Heart right ventricle (tissue), 16 donors: ENCODE results near the gene AAK1. TPM values are rescaled to one million over a fixed set of nuclear protein-coding genes. Genes with fewer than 3 reads are reported as not detected.

Source experiments
- ATAC-seq, 8 donors: fragments of 200-7000 bp; cut with Tn5 transposase; one replicate each; pipeline ENCODE4 v1.9.1; 2020; ENCODE audit warnings: mild to moderate bottlenecking in 8 of 8, moderate library complexity in 8 of 8, moderate number of reproducible peaks in 1 of 8
- DNase-seq, 2 donors: peaks; one replicate each; pipeline ENCODE4 v3.0.0-alpha.2; 2020
- H3K27ac ChIP-seq, 10 donors: fragments of 200-600 bp; sonication (generic) in 2 of 10; one replicate each; pipeline versions ENCODE4 v1.5.0 to v1.8.0; 2020 to 2022; ENCODE audit warnings: mild to moderate bottlenecking in 3 of 10
- H3K27me3 ChIP-seq, 7 donors: fragments of 200-600 bp; one replicate each; pipeline ENCODE4 v1.8.0; 2021 to 2022; ENCODE audit warnings: mild to moderate bottlenecking in 2 of 7
- H3K36me3 ChIP-seq, 9 donors: fragments of 200-600 bp; sonication (generic) in 1 of 9; one replicate each; pipeline versions ENCODE4 v1.5.0 to v1.8.0; 2020 to 2022; ENCODE audit warnings: mild to moderate bottlenecking in 2 of 9
- H3K4me1 ChIP-seq, 9 donors: fragments of 200-600 bp; sonication (generic) in 1 of 9; one replicate each; pipeline versions ENCODE4 v1.5.0 to v1.8.0; 2020 to 2022; ENCODE audit warnings: mild to moderate bottlenecking in 4 of 9
- H3K4me3 ChIP-seq, 10 donors: fragments of 200-600 bp; sonication (generic) in 2 of 10; one replicate each; pipeline versions ENCODE4 v1.5.0 to v1.8.0; 2020 to 2022; ENCODE audit warnings: mild to moderate bottlenecking in 7 of 10, moderate library complexity in 2 of 10
- H3K9me3 ChIP-seq, 11 donors: fragments of 200-600 bp in 10 of 11; sonication (generic) in 2 of 11; one replicate each; pipeline versions ENCODE4 v1.5.0 to v1.8.0; 2013 to 2022; ENCODE audit warnings: mild to moderate bottlenecking in 2 of 11, control low read depth in 1 of 11, moderate library complexity in 1 of 11
- WGBS, 2 donors: extraction: QIAGEN DNeasy Blood & Tissue Kit; methylation state at CpG; one replicate each; pipeline ENCODE4 v1.1.7; 2013; ENCODE audit warnings: inconsistent platforms in 1 of 2; 5-methylcytosine and 5-hydroxymethylcytosine counted together
- intact Hi-C, 10 donors: fragments of 100-400 bp; cut with DNase I; formaldehyde crosslinking; loops; one replicate each; pipeline versions ENCODE4 v1.11.1 to v1.14.2; 2022
- polyA plus RNA-seq, 2 donors: library from polyadenylated mRNA; stranded (reverse); fragments of 200-250 nt; gene quantifications; one replicate each; pipeline ENCODE4 v1.2.3, GENCODE V29; 2013
- total RNA-seq, 10 donors: library from RNA; stranded (reverse); fragmentation: NEBNext Ultra II Directional in 3 of 10; extraction: Animal tissue kit (Norgen Biotek cat#: 25700) in 3 of 10; gene quantifications; one replicate each; pipeline versions ENCODE4 v1.2.1 to v1.2.4, GENCODE V29; 2021 to 2023
- TF ChIP-seq, protein P1 (sequence below), 9 donors: fragments of 200-600 bp; sonication (generic) in 2 of 9; IDR thresholded peaks; one replicate each; pipeline versions ENCODE4 v1.5.0 to v1.8.0; 2021 to 2022; ENCODE audit warnings: antibody characterized with exemption in 9 of 9, mild to moderate bottlenecking in 5 of 9, moderate library complexity in 1 of 9
- donor health status: Arrhythmogenic right ventricular cardiomyopathy.
- donor health status: ischemic (EF 13 %, LVEDD 7.1; RV severe dilation, severe dysfunction).
- donor health status: healthy with polysubstance abuse.
- donor health status: DM: no; HTN: yes; CAD: no.
- donor health status: DM: no; HTN: no; CAD: no.
- donor health status: ischemic (EF 25% LVEDD 6.9; RV normal size, moderate dysfunction).
- donor health status: ischemic (EF 25% LVEDD 5.7; RV mildly dilated, moderate dysfunction).
- donor health status: healthy.
- donor health status: DM: yes; HTN: yes; CAD: no.
- donor health status: Ischemic cardiomyopathy.
- donor health status: ischemic (EF 35%, LVEDD 5.7; RV mildly dilated, moderate dysfunction).
- donor health status: nonischemic (EF 11% LVEDD 7.7; RV severe dilation, severe dysfunction).
- donor health status: DM: yes; HTN: yes; CAD: no.
- donor health status: PGD.
- donor health status: ischemic (EF 29% LVEDD 5.4; RV normal size, mild dysfunction).
- donor health status: nonischemic (EF 23%, LVEDD 6.1; RV moderate dilation, normal function).

AAK1 gene
- total and polyA plus RNA-seq, 12 donors: 10.1 to 148 (median 116) TPM

DNA sequence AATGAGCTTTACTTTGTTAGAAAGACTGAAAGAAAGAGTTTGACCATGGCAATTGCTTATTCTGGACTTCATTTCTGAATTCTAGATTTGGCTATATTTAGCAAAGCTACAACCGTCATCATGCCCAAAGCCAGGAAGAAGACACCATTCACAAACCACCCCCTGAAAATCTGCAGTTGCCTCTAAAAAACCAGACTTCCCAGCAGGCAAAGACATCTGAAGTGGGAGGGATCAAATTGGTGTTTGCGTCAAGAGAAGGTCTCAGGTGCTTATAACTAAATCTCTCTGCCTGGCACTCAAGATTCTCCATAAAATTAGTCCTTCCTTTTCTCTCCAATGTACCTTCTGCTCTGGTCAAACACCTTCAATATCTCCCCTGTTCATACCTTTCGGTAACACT, 5.6 kb downstream of the AAK1 start:
- no peak overlapping the region for H3K4me3 ChIP-seq
- no peak overlapping the region for H3K27ac ChIP-seq
- intact Hi-C loops: no loop called here
- H3K36me3 ChIP-seq: peaks cover 0 to 16% (median 0%) of the 10 kb centered on the region in 9 donors
- TF ChIP-seq, protein P1, sequence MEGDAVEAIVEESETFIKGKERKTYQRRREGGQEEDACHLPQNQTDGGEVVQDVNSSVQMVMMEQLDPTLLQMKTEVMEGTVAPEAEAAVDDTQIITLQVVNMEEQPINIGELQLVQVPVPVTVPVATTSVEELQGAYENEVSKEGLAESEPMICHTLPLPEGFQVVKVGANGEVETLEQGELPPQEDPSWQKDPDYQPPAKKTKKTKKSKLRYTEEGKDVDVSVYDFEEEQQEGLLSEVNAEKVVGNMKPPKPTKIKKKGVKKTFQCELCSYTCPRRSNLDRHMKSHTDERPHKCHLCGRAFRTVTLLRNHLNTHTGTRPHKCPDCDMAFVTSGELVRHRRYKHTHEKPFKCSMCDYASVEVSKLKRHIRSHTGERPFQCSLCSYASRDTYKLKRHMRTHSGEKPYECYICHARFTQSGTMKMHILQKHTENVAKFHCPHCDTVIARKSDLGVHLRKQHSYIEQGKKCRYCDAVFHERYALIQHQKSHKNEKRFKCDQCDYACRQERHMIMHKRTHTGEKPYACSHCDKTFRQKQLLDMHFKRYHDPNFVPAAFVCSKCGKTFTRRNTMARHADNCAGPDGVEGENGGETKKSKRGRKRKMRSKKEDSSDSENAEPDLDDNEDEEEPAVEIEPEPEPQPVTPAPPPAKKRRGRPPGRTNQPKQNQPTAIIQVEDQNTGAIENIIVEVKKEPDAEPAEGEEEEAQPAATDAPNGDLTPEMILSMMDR (IDR thresholded peaks at IDR 0.05): no peak
- 67 to 77% methylated on average over 3 of the region's 3 CpGs for WGBS, 2 donors
- no peak for ATAC-seq
- DNase-seq: no peak
- H3K9me3 ChIP-seq: no peaks in the 10 kb centered on the region
- H3K27me3 ChIP-seq: no peaks in the 10 kb centered on the region
- H3K4me1 ChIP-seq: peaks cover 6 to 82% (median 46%) of the 10 kb centered on the region in 9 donors

GRCh38 chr2:69636395-69636794, 7.1 kb downstream of the AAK1 start:
- no peak for ATAC-seq
- 87 to 90% methylated on average over 2 of the region's 2 CpGs for WGBS, 2 donors
- intact Hi-C loops: no loop called here

GRCh38 chr2:69635432-69635831, 8.1 kb downstream of the AAK1 start:
- H3K9me3 ChIP-seq: no peaks in the 10 kb centered on the region
- intact Hi-C loops: no loop called here
- H3K27ac ChIP-seq: no peak overlapping the region
- no peak for DNase-seq
- H3K4me3 ChIP-seq: no peak overlapping the region
- H3K27me3 ChIP-seq: no peaks in the 10 kb centered on the region
- no peak for ATAC-seq
- H3K36me3 ChIP-seq: peaks cover 0 to 22% (median 0%) of the 10 kb centered on the region in 9 donors
- TF ChIP-seq, protein P1 (IDR thresholded peaks at IDR 0.05): no peak
- H3K4me1 ChIP-seq: peaks cover 9 to 87% (median 48%) of the 10 kb centered on the region in 9 donors
- 62 to 97% methylated on average over 3 of the region's 3 CpGs for WGBS, 2 donors

More at GRCh38 chr2:69636395-69636794, 7.1 kb downstream of the AAK1 start:
- Histone ChIP-seq H3K27me3 (no peaks in the 10 kb centered on the region), H3K27ac (no peak overlapping the region), H3K36me3 (peaks cover 0 to 22% (median 0%) of the 10 kb centered on the region in 9 donors), H3K9me3 (no peaks in the 10 kb centered on the region), H3K4me3 (no peak overlapping the region), H3K4me1 (peaks cover 6 to 87% (median 48%) of the 10 kb centered on the region in 9 donors)
- TF ChIP-seq, protein P1 (IDR thresholded peaks at IDR 0.05): no peak
- no peak for DNase-seq

- DNase-seq (no peak), ATAC-seq (no peak)
- no peak overlapping the region for H3K27ac ChIP-seq
- H3K36me3 ChIP-seq: peaks cover 0 to 22% (median 0%) of the 10 kb centered on the region in 9 donors
- H3K4me3 ChIP-seq: no peak overlapping the region
- no peaks in the 10 kb centered on the region for H3K9me3 ChIP-seq
- H3K4me1 ChIP-seq: peaks cover 9 to 87% (median 47%) of the 10 kb centered on the region in 9 donors
- 82 to 91% methylated on average over 4 of the region's 4 CpGs for WGBS, 2 donors
- TF ChIP-seq, protein P1 (IDR thresholded peaks at IDR 0.05): no peak
- intact Hi-C loops: no loop called here
- H3K27me3 ChIP-seq: no peaks in the 10 kb centered on the region
Observed at GRCh38 chr2:69634196-69634821, 9.2 kb downstream of the AAK1 start.
